ENCODE results near the gene AATF.

- no peak for TF ChIP-seq POLR2A (IDR thresholded peaks at IDR 0.05)
- TF ChIP-seq CTCF (IDR thresholded peaks at IDR 0.05), result no peak
Observed at GRCh38 chr17:37088913-37089312, 140.2 kb downstream of the AATF start.

Data from adrenal gland (tissue), 5 donors.